Measurements from ENCODE around the gene TINAG.
"Not testable (repeated sequence)": the region's sequence is repeated elsewhere in the genome, so short reads cannot be mapped to it uniquely, and the experiment has no call there.

TINAG gene

GRCh38 chr6:54307439-54307910 lies 766 bp upstream of the TINAG start:
- no peak for DNase-seq (ENCODE audit: low read depth)

- DNase-seq (ENCODE audit: low read depth), result no peak
Observed at GRCh38 chr6:54308986-54309315, 710 bp downstream of the TINAG start.

GRCh38 chr6:54310377-54311152 lies 2.3 kb downstream of the TINAG start:
- no peak for DNase-seq (ENCODE audit: low read depth)

GRCh38 chr6:54315656-54316055 lies 7.4 kb downstream of the TINAG start:
- DNase-seq (ENCODE audit: low read depth), result no peak

- DNase-seq (ENCODE audit: low read depth), result no peak
Observed at GRCh38 chr6:54320871-54321270, 12.6 kb downstream of the TINAG start.

- no peak for DNase-seq (ENCODE audit: low read depth)
Observed at GRCh38 chr6:54327631-54328030, 19.4 kb downstream of the TINAG start.

- DNase-seq (ENCODE audit: low read depth), result not testable (repeated sequence)
Observed at GRCh38 chr6:54331571-54331970, 23.3 kb downstream of the TINAG start.

GRCh38 chr6:54335871-54336270 lies 27.6 kb downstream of the TINAG start:
- DNase-seq (ENCODE audit: low read depth), result peak; percentile 97

- DNase-seq (ENCODE audit: low read depth), result no peak
Observed at GRCh38 chr6:54353975-54354374, 45.7 kb downstream of the TINAG start.

- no peak for DNase-seq (ENCODE audit: low read depth)
Observed at GRCh38 chr6:54354608-54355007, 46.4 kb downstream of the TINAG start.

GRCh38 chr6:54357141-54357540 lies 48.9 kb downstream of the TINAG start:
- DNase-seq (ENCODE audit: low read depth), result no peak

- DNase-seq (ENCODE audit: low read depth), result no peak
Observed at GRCh38 chr6:54361188-54361587, 52.9 kb downstream of the TINAG start.

GRCh38 chr6:54361734-54362133 lies 53.5 kb downstream of the TINAG start:
- no peak for DNase-seq (ENCODE audit: low read depth)

- peak; percentile 26 for DNase-seq (ENCODE audit: low read depth)
Observed at GRCh38 chr6:54366667-54367327, 58.6 kb downstream of the TINAG start.

- no peak for DNase-seq (ENCODE audit: low read depth)
Observed at GRCh38 chr6:54377776-54378175, 69.5 kb downstream of the TINAG start.

GRCh38 chr6:54386295-54386694 lies 78.1 kb downstream of the TINAG start:
- DNase-seq (ENCODE audit: low read depth), result no peak

GRCh38 chr6:54390362-54390761 lies 82.1 kb downstream of the TINAG start:
- DNase-seq (ENCODE audit: low read depth), result no peak

GRCh38 chr6:54391577-54391976 lies 83.3 kb downstream of the TINAG start:
- no peak for DNase-seq (ENCODE audit: low read depth)

GRCh38 chr6:54403096-54403495 lies 94.9 kb downstream of the TINAG start:
- no peak for DNase-seq (ENCODE audit: low read depth)

- DNase-seq (ENCODE audit: low read depth), result no peak
Observed at GRCh38 chr6:54404791-54405190, 96.5 kb downstream of the TINAG start.

- DNase-seq (ENCODE audit: low read depth), result no peak
Observed at GRCh38 chr6:54411767-54412166, 103.5 kb downstream of the TINAG start.

- DNase-seq (ENCODE audit: low read depth), result no peak
Observed at GRCh38 chr6:54415517-54415916, 107.3 kb downstream of the TINAG start.

GRCh38 chr6:54419885-54420284 lies 111.6 kb downstream of the TINAG start:
- DNase-seq (ENCODE audit: low read depth), result peak; percentile 84

GRCh38 chr6:54426995-54427394 lies 118.8 kb downstream of the TINAG start:
- no peak for DNase-seq (ENCODE audit: low read depth)

Data from HS-5 (cell line).